Fibroblast of skin of back (primary cell): Measurements from ENCODE around the gene ABLIM3.
A peak's percentile ranks its signal among the peaks of the same experiment; 100 is the strongest.

Experiments used
- DNase-seq: peaks from one replicate; pipeline ENCODE4 v3.0.0-alpha.2; 2013

The ABLIM3 gene

GRCh38 chr5:149133795-149134777 lies 7.2 kb upstream of the ABLIM3 start:
- peak; percentile 92 for DNase-seq

- DNase-seq, result peak; percentile 63
These were observed 6.4 kb upstream of the ABLIM3 start for GRCh38 chr5:149134778-149135500.

GRCh38 chr5:149135536-149136201 lies 5.6 kb upstream of the ABLIM3 start:
- peak; percentile 73 for DNase-seq

- no peak for DNase-seq
These were observed 2.9 kb upstream of the ABLIM3 start for GRCh38 chr5:149138182-149138923.

- no peak for DNase-seq
These were observed 893 bp upstream of the ABLIM3 start for GRCh38 chr5:149140197-149141002.

GRCh38 chr5:149141957-149142851 lies 911 bp downstream of the ABLIM3 start:
- peak; percentile 11 for DNase-seq

- DNase-seq, result peak; percentile 73
These were observed 2.2 kb downstream of the ABLIM3 start for GRCh38 chr5:149143470-149143869.

GRCh38 chr5:149144637-149145036 lies 3.3 kb downstream of the ABLIM3 start:
- DNase-seq, result no peak

GRCh38 chr5:149145138-149145537 lies 3.8 kb downstream of the ABLIM3 start:
- DNase-seq, result no peak

- DNase-seq, result no peak
These were observed 6.4 kb downstream of the ABLIM3 start for GRCh38 chr5:149147676-149148075.

- no peak for DNase-seq
These were observed 8.6 kb downstream of the ABLIM3 start for GRCh38 chr5:149149942-149150341.

- no peak for DNase-seq
These were observed 9.2 kb downstream of the ABLIM3 start for GRCh38 chr5:149150457-149150856.

- no peak for DNase-seq
These were observed 10.4 kb downstream of the ABLIM3 start for GRCh38 chr5:149151717-149152116.

GRCh38 chr5:149152317-149152746 lies 11.0 kb downstream of the ABLIM3 start:
- DNase-seq, result peak; percentile 58

- DNase-seq, result no peak
These were observed 12.0 kb downstream of the ABLIM3 start for GRCh38 chr5:149153193-149153750.

GRCh38 chr5:149153751-149154610 lies 12.7 kb downstream of the ABLIM3 start:
- peak; percentile 37 for DNase-seq

- no peak for DNase-seq
These were observed 13.4 kb downstream of the ABLIM3 start for GRCh38 chr5:149154650-149155049.

- DNase-seq, result no peak
These were observed 15.3 kb downstream of the ABLIM3 start for GRCh38 chr5:149156435-149157083.
